Keratinocyte (primary cell): ENCODE results near the gene TMEM201.

ENCODE experiments used
- EZH2 ChIP-seq: IDR thresholded peaks from one replicate; pipeline ENCODE4 v1.6.1; 2012; ENCODE audit warnings: inconsistent platforms, mild to moderate bottlenecking, low read length, moderate library complexity
- TF ChIP-seq, protein P1 (sequence below), 3 experiments: IDR thresholded peaks in 1 of 3; conservative IDR thresholded peaks in 1 of 3; optimal IDR thresholded peaks in 1 of 3; 2 replicates in 2 of 3; 3 replicates in 1 of 3; pipeline versions ENCODE3 to v1.5.1; 2011; ENCODE audit warnings: low read length in 3 of 3, mild to moderate bottlenecking in 3 of 3, moderate library complexity in 2 of 3, control low read depth in 1 of 3, inconsistent platforms in 1 of 3; ENCODE audit not compliant: insufficient read depth in 2 of 3; ENCODE audit errors: extremely low read depth in 1 of 3

GRCh38 chr1:9658199-9658598 is 69.5 kb downstream of the TMEM201 start:
- TF ChIP-seq, protein P1, sequence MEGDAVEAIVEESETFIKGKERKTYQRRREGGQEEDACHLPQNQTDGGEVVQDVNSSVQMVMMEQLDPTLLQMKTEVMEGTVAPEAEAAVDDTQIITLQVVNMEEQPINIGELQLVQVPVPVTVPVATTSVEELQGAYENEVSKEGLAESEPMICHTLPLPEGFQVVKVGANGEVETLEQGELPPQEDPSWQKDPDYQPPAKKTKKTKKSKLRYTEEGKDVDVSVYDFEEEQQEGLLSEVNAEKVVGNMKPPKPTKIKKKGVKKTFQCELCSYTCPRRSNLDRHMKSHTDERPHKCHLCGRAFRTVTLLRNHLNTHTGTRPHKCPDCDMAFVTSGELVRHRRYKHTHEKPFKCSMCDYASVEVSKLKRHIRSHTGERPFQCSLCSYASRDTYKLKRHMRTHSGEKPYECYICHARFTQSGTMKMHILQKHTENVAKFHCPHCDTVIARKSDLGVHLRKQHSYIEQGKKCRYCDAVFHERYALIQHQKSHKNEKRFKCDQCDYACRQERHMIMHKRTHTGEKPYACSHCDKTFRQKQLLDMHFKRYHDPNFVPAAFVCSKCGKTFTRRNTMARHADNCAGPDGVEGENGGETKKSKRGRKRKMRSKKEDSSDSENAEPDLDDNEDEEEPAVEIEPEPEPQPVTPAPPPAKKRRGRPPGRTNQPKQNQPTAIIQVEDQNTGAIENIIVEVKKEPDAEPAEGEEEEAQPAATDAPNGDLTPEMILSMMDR (optimal IDR thresholded peaks at IDR 0.05 in 1 of 3, IDR thresholded peaks at IDR 0.05 in 1 of 3, conservative IDR thresholded peaks at IDR 0.05 in 1 of 3; ENCODE audit: extremely low read depth in 1 of 3, insufficient read depth in 2 of 3, low read length in 3 of 3), result no peak
- no peak for TF ChIP-seq EZH2
